ENCODE measurements around the gene TEX14.

The TEX14 gene

GRCh38 chr17:58615768-58616659 lies 75.8 kb downstream of the TEX14 start:
- Histone ChIP-seq H3K36me3 (no peaks in the 10 kb centered on the region), H3K4me3 (no peak overlapping the region), H3K27me3 (no peaks in the 10 kb centered on the region), H3K27ac (no peak overlapping the region), H3K9me3 (no peaks in the 10 kb centered on the region), H3K4me1 (no peaks in the 10 kb centered on the region)
- intact Hi-C loops (cut with DNase I; ENCODE audit: low total_unique reads): no loop called here
- TF ChIP-seq, protein P1, sequence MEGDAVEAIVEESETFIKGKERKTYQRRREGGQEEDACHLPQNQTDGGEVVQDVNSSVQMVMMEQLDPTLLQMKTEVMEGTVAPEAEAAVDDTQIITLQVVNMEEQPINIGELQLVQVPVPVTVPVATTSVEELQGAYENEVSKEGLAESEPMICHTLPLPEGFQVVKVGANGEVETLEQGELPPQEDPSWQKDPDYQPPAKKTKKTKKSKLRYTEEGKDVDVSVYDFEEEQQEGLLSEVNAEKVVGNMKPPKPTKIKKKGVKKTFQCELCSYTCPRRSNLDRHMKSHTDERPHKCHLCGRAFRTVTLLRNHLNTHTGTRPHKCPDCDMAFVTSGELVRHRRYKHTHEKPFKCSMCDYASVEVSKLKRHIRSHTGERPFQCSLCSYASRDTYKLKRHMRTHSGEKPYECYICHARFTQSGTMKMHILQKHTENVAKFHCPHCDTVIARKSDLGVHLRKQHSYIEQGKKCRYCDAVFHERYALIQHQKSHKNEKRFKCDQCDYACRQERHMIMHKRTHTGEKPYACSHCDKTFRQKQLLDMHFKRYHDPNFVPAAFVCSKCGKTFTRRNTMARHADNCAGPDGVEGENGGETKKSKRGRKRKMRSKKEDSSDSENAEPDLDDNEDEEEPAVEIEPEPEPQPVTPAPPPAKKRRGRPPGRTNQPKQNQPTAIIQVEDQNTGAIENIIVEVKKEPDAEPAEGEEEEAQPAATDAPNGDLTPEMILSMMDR (IDR thresholded peaks at IDR 0.05): no peak
- no peak for DNase-seq

DNA sequence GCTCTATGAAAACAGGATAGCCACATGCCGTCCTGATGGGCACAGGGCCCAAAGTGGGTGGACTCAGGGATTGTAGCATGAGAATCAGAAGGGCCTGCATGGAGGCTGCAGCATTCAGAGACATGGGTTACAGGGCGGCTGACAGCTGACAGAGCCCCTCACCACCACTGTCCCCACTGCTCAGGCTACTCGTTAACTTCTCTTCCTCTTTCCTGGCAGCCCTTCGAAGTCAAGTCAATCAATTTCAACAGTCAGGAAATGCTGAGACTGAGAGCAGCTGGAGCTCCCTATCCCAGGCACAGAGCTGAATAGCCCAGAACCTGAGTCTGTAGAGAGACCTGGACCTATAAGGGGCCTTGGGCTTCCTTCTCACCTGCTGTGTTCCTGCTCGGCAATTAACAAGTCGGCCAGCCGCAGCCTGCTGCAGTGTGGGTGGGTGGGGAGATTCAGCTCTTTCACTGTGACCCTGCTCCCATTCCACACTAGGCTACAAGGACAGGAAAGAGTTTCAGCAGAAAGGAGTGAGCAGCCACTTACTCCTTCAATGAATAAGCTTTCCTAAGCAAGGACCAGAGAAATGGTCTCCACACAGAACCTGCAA lies 76.9 kb downstream of the TEX14 start:
- no peaks in the 10 kb centered on the region for H3K9me3 ChIP-seq
- H3K27ac ChIP-seq: no peak overlapping the region
- no peak for DNase-seq
- intact Hi-C loops (cut with DNase I; ENCODE audit: low total_unique reads): no loop called here
- no peaks in the 10 kb centered on the region for H3K36me3 ChIP-seq
- no peaks in the 10 kb centered on the region for H3K4me1 ChIP-seq
- TF ChIP-seq, protein P1 (IDR thresholded peaks at IDR 0.05): no peak
- H3K27me3 ChIP-seq: no peaks in the 10 kb centered on the region
- H3K4me3 ChIP-seq: no peak overlapping the region

- H3K27me3 ChIP-seq: no peaks in the 10 kb centered on the region
- no peaks in the 10 kb centered on the region for H3K9me3 ChIP-seq
- H3K4me1 ChIP-seq: no peaks in the 10 kb centered on the region
- intact Hi-C loops (cut with DNase I; ENCODE audit: low total_unique reads): no loop called here
- no peak overlapping the region for H3K27ac ChIP-seq
- H3K4me3 ChIP-seq: no peak overlapping the region
- TF ChIP-seq, protein P1 (IDR thresholded peaks at IDR 0.05): no peak
- no peak for DNase-seq
- H3K36me3 ChIP-seq: no peaks in the 10 kb centered on the region
Measured at GRCh38 chr17:58611331-58611730, 80.5 kb downstream of the TEX14 start.

DNA sequence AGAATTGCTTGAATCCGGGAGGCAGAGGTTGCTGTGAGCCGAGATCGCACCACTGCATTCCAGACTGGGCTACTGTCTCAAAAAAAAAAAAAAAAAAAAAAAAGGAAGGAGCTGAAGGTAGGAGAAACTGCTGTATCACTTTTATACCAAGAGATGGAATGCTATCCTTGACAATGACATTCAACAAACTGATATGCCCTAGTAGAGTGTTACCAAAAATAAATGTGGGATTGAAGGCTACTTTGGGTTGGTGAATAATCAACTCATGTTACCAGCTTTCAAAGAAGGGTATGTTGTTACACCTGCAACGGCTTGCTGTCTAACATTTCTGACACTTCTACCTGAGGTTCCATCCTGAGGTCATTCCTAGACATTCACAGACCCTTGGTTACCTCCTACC lies 84.9 kb downstream of the TEX14 start:
- Histone ChIP-seq H3K27me3 (no peaks in the 10 kb centered on the region), H3K9me3 (no peaks in the 10 kb centered on the region), H3K27ac (no peak overlapping the region), H3K4me1 (no peaks in the 10 kb centered on the region), H3K4me3 (no peak overlapping the region), H3K36me3 (no peaks in the 10 kb centered on the region)
- intact Hi-C loops (cut with DNase I; ENCODE audit: low total_unique reads): no loop called here
- no peak for DNase-seq
- TF ChIP-seq, protein P1 (IDR thresholded peaks at IDR 0.05): no peak

GRCh38 chr17:58605986-58606385 lies 85.9 kb downstream of the TEX14 start:
- Histone ChIP-seq H3K36me3 (no peaks in the 10 kb centered on the region), H3K27ac (no peak overlapping the region), H3K9me3 (no peaks in the 10 kb centered on the region), H3K4me3 (no peak overlapping the region), H3K27me3 (no peaks in the 10 kb centered on the region), H3K4me1 (no peaks in the 10 kb centered on the region)
- no peak for DNase-seq
- TF ChIP-seq, protein P1 (IDR thresholded peaks at IDR 0.05): no peak
- intact Hi-C loops (cut with DNase I; ENCODE audit: low total_unique reads): no loop called here

Data from tibial artery (tissue), 4 donors.